Urinary bladder (tissue), 4 donors: Measurements from ENCODE around the gene AGK. TPM values are rescaled to one million over a fixed set of nuclear protein-coding genes. Genes with fewer than 3 reads are reported as not detected.

Source experiments
- DNase-seq: peaks from one replicate; pipeline ENCODE4 v3.0.0-alpha.2; 2015; ENCODE audit errors: extremely low spot score
- H3K27ac ChIP-seq: one replicate; pipeline ENCODE4 v1.5.1; 2013; ENCODE audit warnings: low read depth, mild to moderate bottlenecking, moderate library complexity
- H3K36me3 ChIP-seq: one replicate; pipeline ENCODE4 v1.6.1; 2013; ENCODE audit warnings: mild to moderate bottlenecking, moderate library complexity; ENCODE audit not compliant: insufficient read depth
- H3K4me1 ChIP-seq: one replicate; pipeline ENCODE4 v1.6.1; 2013; ENCODE audit warnings: mild to moderate bottlenecking, moderate library complexity; ENCODE audit not compliant: insufficient read depth
- H3K4me3 ChIP-seq: one replicate; pipeline ENCODE4 v1.5.1; 2013; ENCODE audit warnings: low read depth, low read length
- WGBS: extraction: QIAGEN DNeasy Blood & Tissue Kit; methylation state at CpG from one replicate; pipeline ENCODE4 v1.1.7; 2013; 5-methylcytosine and 5-hydroxymethylcytosine counted together
- polyA plus RNA-seq: library from polyadenylated mRNA; stranded (reverse); fragments of 200-250 nt; gene quantifications from one replicate; pipeline ENCODE4 v1.2.3, GENCODE V29; 2013
- total RNA-seq: library from RNA; depleted of rRNA; stranded (reverse); fragments of >200 nt; gene quantifications from one replicate; pipeline ENCODE4 v1.2.3, GENCODE V29; 2014
- donor health status: healthy with polysubstance abuse.
- donor health status: healthy.

Gene AGK
- total and polyA plus RNA-seq, 2 donors, result 16.2 to 51.0 TPM

DNA sequence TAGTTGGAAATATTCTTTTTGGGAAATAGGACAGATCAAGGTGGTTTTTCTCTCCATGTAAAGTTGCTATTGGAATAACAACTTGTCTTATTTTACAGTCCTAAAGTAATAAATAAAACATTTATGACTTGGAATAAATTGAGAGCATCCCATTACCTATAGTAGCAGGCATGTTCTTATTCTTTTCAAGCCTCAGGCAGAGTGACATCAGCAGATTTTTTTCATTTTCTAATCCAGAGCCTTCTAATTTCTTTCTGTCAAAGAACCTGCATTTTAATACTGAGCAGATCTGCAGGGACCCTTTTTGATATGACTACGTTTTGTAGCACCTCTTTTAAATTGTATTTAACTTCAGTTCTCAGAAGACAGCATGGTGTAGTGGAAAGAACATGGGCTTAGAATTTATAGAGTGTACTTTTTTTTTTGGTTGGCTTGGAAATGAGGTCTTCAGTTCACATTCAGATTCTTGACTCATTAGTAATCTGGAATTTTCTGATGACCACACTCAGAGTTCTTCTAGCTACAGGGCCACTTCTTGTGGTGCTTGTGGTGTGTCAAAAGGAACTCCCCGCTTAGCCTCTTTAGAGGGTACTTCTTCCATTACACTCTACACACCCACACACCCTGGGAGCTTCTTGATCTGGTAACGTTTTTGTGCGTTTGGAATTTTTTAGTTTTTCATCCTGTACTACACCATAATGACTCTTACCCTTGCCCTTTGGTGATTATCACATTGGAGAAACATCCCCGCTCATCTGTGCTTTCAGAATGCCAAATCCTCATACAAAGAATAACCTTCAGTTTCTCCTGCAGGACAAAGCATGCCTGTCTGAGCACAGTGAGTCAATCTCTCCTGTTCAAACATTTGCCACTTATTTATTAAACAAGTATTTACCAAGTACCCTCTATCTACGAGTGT, 34.6 kb downstream of the AGK start:
- DNase-seq, result no peak
- WGBS, result 74% methylated on average over 6 of the region's 6 CpGs
- no peak overlapping the region for H3K4me3 ChIP-seq
- H3K27ac ChIP-seq, result no peak overlapping the region
- no peaks in the 10 kb centered on the region for H3K4me1 ChIP-seq
- H3K36me3 ChIP-seq, result no peaks in the 10 kb centered on the region

DNA sequence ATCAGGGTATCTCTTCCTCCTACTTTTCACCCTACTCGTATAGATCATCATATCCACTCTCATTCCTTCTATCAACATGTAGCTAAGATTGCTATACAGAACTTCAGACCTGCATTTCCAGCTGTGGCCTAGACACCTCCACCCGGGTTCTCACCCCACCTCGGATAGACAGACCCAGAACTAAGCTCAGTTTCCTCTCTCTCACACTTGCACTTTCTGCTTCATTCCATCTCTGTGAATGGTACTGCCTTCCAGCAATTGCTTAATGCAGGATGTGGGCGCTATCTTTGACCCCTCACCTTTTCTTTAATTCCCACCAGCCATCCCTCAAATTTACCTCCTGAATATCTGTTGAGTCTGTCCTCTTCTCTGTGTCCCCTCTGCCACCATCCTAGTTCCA, 35.7 kb downstream of the AGK start:
- Histone ChIP-seq H3K4me3 (no peak overlapping the region), H3K27ac (no peak overlapping the region), H3K4me1 (no peaks in the 10 kb centered on the region), H3K36me3 (no peaks in the 10 kb centered on the region)
- WGBS, result 92% methylated on average over 4 of the region's 4 CpGs
- DNase-seq, result no peak

DNA sequence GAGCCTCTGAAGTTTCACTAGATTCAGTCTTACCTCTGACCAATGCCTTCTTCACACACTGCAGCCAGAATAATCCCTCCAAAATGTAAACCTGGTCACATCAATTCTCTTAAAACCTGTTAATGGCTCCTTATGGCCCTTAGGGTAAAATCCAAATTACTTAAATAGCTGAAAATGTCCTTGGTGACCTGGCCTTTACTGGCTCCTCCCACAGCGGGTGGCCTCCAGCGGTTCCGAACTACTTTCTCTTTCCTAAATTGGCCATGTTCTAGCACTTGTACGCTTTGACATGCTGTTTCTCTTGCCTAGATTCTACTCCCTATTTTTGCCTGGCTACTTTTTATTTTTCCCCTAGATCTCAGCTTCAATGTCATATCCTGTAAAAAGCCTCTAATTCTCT, 36.1 kb downstream of the AGK start:
- Histone ChIP-seq H3K36me3 (no peaks in the 10 kb centered on the region), H3K4me3 (no peak overlapping the region), H3K4me1 (no peaks in the 10 kb centered on the region), H3K27ac (no peak overlapping the region)
- no peak for DNase-seq
- 94% methylated on average over 4 of the region's 4 CpGs for WGBS

DNA sequence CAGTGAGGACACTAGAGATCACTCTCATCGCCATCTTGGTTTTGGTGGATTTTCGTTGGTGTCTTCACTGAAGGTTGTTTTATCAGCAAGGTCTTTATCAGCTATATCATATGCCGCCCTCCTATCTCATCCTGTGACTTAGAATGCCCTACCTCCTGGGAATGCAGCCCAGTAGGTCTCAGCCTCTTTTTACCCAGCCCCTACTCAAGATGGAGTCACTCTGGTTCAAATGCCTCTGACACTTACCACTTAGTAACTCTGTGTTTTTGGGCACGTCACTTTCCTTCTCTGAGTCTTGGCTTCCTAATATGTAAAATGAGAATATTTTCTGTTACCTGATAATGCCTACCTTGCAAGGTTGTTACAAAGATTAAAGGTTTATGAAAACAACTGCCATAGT, 37.7 kb downstream of the AGK start:
- 92% methylated on average over 4 of the region's 4 CpGs for WGBS

DNA sequence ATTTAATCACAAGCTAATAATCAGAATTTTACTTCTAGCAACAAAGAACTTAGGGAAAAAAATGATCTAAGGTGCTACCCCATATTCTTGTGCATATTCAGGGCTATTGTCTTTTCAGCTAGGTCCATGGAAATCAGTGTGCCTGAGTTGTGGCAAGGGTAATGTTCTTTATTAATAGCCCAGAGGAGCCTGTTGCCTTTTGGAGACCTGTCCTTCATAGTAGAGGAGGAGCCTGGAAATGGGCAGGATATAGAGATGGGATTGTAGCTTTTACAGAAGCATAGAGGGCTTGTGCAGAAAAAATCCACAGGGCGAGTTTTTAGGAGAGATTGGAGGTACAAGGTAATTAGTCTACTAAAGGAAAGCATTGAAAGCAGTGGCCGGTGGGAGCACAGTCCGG, 38.9 kb downstream of the AGK start:
- H3K4me3 ChIP-seq, result no peak overlapping the region
- no peaks in the 10 kb centered on the region for H3K36me3 ChIP-seq
- 78% methylated on average over 3 of the region's 3 CpGs for WGBS
- H3K27ac ChIP-seq, result no peak overlapping the region
- DNase-seq, result no peak
- no peaks in the 10 kb centered on the region for H3K4me1 ChIP-seq

More for the DNA sequence above, 37.7 kb downstream of the AGK start:
- no peak overlapping the region for H3K27ac ChIP-seq
- no peaks in the 10 kb centered on the region for H3K4me1 ChIP-seq
- no peaks in the 10 kb centered on the region for H3K36me3 ChIP-seq
- DNase-seq, result no peak
- no peak overlapping the region for H3K4me3 ChIP-seq

DNA sequence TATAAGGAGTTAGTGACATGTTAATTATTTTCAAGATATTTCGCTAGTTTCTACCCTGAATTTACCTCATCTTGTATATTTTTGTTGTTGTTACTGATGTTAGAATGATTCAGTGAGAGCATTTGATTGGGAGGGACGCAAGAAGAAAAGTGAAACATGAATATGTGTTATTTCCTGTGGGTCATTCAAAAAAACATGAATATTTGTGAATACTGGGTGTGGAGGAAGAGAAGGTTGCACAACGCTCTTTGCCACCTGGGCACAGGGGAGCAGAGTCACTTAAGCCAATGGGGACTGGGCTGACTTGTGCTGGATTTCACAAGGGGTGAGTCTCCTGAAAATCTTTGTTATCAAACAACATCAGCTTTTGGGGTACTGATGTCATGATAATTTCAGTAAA, 39.5 kb downstream of the AGK start:
- Histone ChIP-seq H3K4me1 (no peaks in the 10 kb centered on the region), H3K27ac (no peak overlapping the region), H3K4me3 (no peak overlapping the region), H3K36me3 (no peaks in the 10 kb centered on the region)
- no peak for DNase-seq
- WGBS, result 91% methylated on average over 3 of the region's 3 CpGs

DNA sequence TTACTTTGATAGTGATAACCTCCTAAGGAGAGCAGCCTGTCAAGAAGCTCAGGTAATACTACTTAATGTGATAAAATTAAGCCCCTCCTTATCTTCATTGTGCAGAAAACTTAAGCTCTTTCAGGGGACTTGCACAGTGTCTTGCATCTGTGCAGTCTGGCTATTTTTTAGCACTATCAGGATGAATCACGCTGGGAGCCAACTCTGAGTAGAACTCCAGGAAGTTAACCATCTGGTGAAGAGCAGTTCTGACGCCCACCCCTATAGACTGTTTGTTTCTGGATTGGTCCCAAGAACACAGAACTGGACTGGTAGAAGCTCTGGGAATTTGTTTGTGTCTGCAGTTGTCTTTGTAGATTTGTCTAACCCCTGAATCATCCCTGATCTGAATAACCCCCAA, 41.9 kb downstream of the AGK start:
- Histone ChIP-seq H3K4me1 (no peaks in the 10 kb centered on the region), H3K36me3 (no peaks in the 10 kb centered on the region), H3K4me3 (no peak overlapping the region), H3K27ac (no peak overlapping the region)
- WGBS, result 32% methylated on average over 2 of the region's 2 CpGs
- no peak for DNase-seq

DNA sequence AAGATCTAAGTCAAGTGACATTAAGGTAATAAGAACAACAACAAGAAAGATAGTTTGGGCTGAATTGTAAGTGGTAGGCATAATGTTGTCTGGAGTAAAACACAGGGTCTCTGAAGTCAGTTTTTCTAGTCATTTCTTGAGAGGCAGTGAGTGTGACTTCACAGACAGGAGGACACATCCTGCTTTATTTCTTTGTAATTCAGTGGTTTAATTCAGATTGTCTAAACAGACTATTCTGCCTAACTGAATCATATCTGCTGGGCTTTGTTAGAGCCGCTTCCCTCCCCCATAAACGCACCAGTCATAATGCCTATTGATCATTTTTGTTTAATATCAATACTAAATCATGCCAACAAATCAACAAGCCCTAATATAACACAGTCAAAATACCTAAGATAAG, 46.8 kb downstream of the AGK start:
- peaks cover 2% of the 10 kb centered on the region for H3K36me3 ChIP-seq
- H3K4me1 ChIP-seq, result no peaks in the 10 kb centered on the region
- H3K4me3 ChIP-seq, result no peak overlapping the region
- 93% methylated on average over 2 of the region's 2 CpGs for WGBS
- no peak overlapping the region for H3K27ac ChIP-seq
- no peak for DNase-seq

DNA sequence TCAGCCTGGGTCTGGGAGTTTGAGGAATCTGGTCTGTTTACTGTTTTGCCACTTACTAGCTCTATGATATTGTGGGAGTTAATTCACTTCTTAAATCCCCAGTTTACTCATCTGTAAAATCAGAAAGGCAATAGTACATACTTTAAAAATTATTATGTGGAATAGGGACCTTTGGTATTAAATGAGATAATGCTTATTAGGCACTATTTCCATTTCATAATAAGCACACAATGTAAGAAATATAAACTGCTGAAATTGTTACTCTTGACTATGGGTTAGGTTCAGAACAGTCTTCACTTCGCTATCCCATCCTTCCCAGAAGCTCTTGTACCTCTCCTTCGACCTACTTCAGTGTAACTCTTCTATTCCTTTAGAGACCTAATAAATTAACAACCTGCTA, 47.2 kb downstream of the AGK start:
- WGBS, result 96% methylated on average over 2 of the region's 2 CpGs
- Histone ChIP-seq H3K4me1 (no peaks in the 10 kb centered on the region), H3K4me3 (no peak overlapping the region), H3K36me3 (peaks cover 2% of the 10 kb centered on the region), H3K27ac (no peak overlapping the region)
- DNase-seq, result no peak

DNA sequence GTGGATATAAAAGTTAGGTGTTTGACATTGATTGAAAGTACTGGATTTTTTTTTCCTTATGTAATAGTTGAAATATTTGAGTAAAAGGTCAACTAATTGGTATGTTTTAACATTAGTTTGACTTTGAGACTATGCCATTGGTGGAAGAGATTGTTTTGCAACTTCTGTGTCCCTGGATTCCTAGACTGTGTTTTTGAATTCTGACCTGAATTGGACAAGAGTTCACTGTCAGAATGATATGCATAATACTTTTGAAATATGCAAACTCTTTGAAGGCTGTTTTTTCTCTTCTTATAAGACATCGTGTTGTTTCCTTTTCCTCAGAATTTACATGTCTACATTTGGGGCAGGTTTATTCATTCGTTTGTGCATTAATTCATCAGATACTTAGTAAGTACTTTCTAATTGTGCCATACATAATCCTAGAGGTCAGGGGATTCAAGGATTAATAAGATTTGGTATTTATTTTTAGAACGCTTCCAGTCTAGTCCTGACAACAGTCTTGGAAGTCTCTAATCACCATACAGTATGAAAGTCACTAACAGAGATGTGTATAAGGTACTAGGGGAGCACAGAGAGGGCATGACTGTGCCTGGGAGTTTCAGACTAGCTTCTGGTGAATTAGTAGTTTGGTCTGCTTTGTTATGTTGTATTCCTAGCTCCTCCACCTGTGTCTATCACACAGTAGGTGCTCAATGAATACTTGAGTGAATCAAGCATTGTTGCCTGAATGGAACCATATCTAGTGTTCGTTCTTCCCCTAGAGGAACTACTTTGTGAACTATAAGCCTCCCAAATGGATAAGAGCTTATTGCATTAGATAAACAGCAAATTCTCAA, 49.2 kb downstream of the AGK start:
- no peak overlapping the region for H3K4me3 ChIP-seq
- peaks cover 5% of the 10 kb centered on the region for H3K36me3 ChIP-seq
- H3K27ac ChIP-seq, result no peak overlapping the region
- H3K4me1 ChIP-seq, result no peaks in the 10 kb centered on the region
- 91% methylated on average over 4 of the region's 4 CpGs for WGBS
- DNase-seq, result no peak

DNA sequence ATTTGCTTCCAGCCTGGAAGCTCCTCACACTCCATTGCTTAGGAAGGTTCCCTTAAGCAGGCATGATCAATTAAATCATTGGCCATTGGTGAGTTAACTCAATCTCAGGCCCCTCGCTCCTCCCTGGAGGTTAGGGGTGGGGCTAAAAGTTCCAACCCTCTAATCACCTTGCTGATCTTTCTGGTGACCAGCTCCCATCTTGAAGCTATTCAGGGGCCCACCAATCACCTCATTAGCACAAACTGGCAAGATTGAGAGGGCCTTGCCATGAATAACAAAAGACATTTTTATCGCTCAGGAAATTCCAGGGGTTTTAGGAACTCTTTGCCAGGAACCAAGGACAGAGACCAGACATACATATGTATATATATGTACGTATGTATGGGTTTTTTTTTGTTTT, 58.4 kb downstream of the AGK start:
- Histone ChIP-seq H3K4me3 (no peak overlapping the region), H3K36me3 (peaks cover 5% of the 10 kb centered on the region), H3K4me1 (no peaks in the 10 kb centered on the region), H3K27ac (no peak overlapping the region)
- 86% methylated on average over 3 of the region's 3 CpGs for WGBS
- DNase-seq, result no peak

DNA sequence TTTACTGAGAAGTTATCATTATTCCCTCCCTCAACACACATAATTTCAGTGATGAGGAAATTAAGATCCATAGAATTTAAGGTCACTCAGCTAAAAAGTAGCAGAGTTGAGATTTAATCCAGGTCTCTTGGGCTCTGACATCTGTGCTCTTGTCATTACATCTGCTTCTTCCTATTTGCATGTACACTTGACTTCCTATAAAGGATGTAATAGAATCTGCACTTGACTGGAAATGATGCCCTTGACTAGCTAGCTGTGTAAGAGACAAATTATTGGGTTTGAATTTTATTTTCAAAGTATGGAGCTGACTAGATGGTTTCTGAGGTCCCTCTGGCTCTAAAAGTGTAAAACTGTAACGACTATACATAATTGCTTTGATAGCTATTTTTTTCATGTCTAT, 59.5 kb downstream of the AGK start:
- H3K36me3 ChIP-seq, result peaks cover 2% of the 10 kb centered on the region
- H3K4me1 ChIP-seq, result no peaks in the 10 kb centered on the region
- no peak for DNase-seq
- no peak overlapping the region for H3K4me3 ChIP-seq
- no peak overlapping the region for H3K27ac ChIP-seq
- WGBS, result 96% methylated on average over 1 of the region's 1 CpG

DNA sequence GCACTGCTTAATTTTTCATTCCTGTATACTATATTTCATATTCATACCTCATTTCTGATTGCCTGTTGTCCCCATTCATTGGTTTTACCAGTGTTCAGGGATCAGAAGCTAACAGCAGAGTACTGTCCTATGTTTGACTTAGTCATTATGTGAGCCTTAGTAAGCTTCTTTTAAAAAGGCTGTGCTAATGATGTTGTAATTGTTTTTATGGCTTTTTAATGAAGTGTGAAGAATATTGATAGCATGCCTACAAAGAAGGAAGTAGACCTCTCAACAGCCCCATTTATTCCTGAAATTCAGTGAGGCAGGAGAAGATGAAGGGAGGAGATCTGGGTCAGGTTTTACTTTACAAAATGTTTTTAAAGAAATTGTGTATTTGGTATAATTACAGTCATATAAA, 61.7 kb downstream of the AGK start:
- DNase-seq, result no peak
- H3K36me3 ChIP-seq, result peaks cover 2% of the 10 kb centered on the region
- H3K4me1 ChIP-seq, result no peaks in the 10 kb centered on the region
- H3K4me3 ChIP-seq, result no peak overlapping the region
- H3K27ac ChIP-seq, result no peak overlapping the region

DNA sequence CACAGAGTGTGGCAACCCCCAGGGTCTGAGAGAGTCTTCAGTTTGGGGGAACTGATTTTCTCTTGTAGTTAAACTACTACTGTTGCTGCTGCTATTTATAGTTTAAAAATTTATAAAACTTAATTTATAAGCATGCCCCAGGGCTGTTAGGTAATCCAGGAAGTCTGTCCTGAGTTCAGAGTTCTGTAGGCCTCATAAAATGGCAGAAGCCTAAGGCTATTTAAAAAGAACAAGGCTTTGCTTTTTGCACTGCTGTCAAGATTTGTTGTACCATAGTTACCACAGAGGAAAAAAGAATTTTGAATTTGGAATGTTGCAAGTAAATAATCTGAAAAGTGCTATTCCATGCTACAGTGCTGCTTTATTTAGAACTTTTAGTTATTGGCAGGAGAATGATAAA, 66.1 kb downstream of the AGK start:
- no peak for DNase-seq
- Histone ChIP-seq H3K36me3 (peaks cover 4% of the 10 kb centered on the region), H3K4me3 (no peak overlapping the region), H3K27ac (no peak overlapping the region), H3K4me1 (no peaks in the 10 kb centered on the region)
